ENCODE data around the gene SIRT1.

Gene SIRT1

GRCh38 chr10:67903581-67903980, 19.1 kb downstream of the SIRT1 start:
- in situ Hi-C loops (cut with MboI; ENCODE audit: low pct_unique_long_range_greater_than_20kb, low sequenced_read_pairs, unreplicated experiment), result no loop called here
- no peak for DNase-seq (ENCODE audit: low spot score)
- TF ChIP-seq CTCF (IDR thresholded peaks at IDR 0.05; ENCODE audit: extremely low read depth, insufficient read depth, missing control alignments), result no peak

- TF ChIP-seq CTCF (IDR thresholded peaks at IDR 0.05; ENCODE audit: extremely low read depth, insufficient read depth, missing control alignments), result no peak
- no peak for DNase-seq (ENCODE audit: low spot score)
- in situ Hi-C loops (cut with MboI; ENCODE audit: low pct_unique_long_range_greater_than_20kb, low sequenced_read_pairs, unreplicated experiment), result no loop called here
These were observed 28.0 kb downstream of the SIRT1 start for GRCh38 chr10:67912331-67912946.

GRCh38 chr10:67914777-67915340, 30.4 kb downstream of the SIRT1 start:
- no peak for DNase-seq (ENCODE audit: low spot score)
- no peak for TF ChIP-seq CTCF (IDR thresholded peaks at IDR 0.05; ENCODE audit: extremely low read depth, insufficient read depth, missing control alignments)
- in situ Hi-C loops (cut with MboI; ENCODE audit: low pct_unique_long_range_greater_than_20kb, low sequenced_read_pairs, unreplicated experiment), result no loop called here

- no peak for DNase-seq (ENCODE audit: low spot score)
- no peak for TF ChIP-seq CTCF (IDR thresholded peaks at IDR 0.05; ENCODE audit: extremely low read depth, insufficient read depth, missing control alignments)
- in situ Hi-C loops (cut with MboI; ENCODE audit: low pct_unique_long_range_greater_than_20kb, low sequenced_read_pairs, unreplicated experiment), result no loop called here
These were observed 32.7 kb downstream of the SIRT1 start for GRCh38 chr10:67917169-67917568.

GRCh38 chr10:67917679-67918078, 33.2 kb downstream of the SIRT1 start:
- DNase-seq (ENCODE audit: low spot score), result no peak
- TF ChIP-seq CTCF (IDR thresholded peaks at IDR 0.05; ENCODE audit: extremely low read depth, insufficient read depth, missing control alignments), result no peak
- in situ Hi-C loops (cut with MboI; ENCODE audit: low pct_unique_long_range_greater_than_20kb, low sequenced_read_pairs, unreplicated experiment), result no loop called here

- in situ Hi-C loops (cut with MboI; ENCODE audit: low pct_unique_long_range_greater_than_20kb, low sequenced_read_pairs, unreplicated experiment), result no loop called here
- no peak for TF ChIP-seq CTCF (IDR thresholded peaks at IDR 0.05; ENCODE audit: extremely low read depth, insufficient read depth, missing control alignments)
- DNase-seq (ENCODE audit: low spot score), result no peak
These were observed 36.6 kb downstream of the SIRT1 start for GRCh38 chr10:67921065-67921464.
